KMS-11 (cell line): ENCODE measurements around the gene FOXD1.
A peak's percentile ranks its signal among the peaks of the same experiment; 100 is the strongest.

Experiments
- H2AFZ ChIP-seq: fragments of 200-600 bp; sonication (generic); 2 replicates; pipeline ENCODE4 v1.6.1; 2016; ENCODE audit warnings: antibody characterized with exemption, mixed run types, low read depth
- H3K27ac ChIP-seq: fragments of 200-600 bp; sonication (generic); 2 replicates; pipeline ENCODE4 v1.6.1; 2016; ENCODE audit warnings: mild to moderate bottlenecking, mixed run types
- H3K27me3 ChIP-seq: fragments of 200-600 bp; sonication (generic); 2 replicates; pipeline ENCODE4 v1.6.1; 2017; ENCODE audit warnings: mild to moderate bottlenecking, low read depth, mixed run types, moderate library complexity; ENCODE audit not compliant: insufficient read depth
- H3K36me3 ChIP-seq: fragments of 200-600 bp; sonication (generic); 2 replicates; pipeline ENCODE4 v1.6.1; 2017; ENCODE audit warnings: mild to moderate bottlenecking, mixed run types; ENCODE audit not compliant: insufficient read depth
- H3K4me1 ChIP-seq: fragments of 200-600 bp; sonication (generic); 2 replicates; pipeline ENCODE4 v1.6.1; 2016; ENCODE audit warnings: mild to moderate bottlenecking, low read depth, mixed run types; ENCODE audit not compliant: poor library complexity, severe bottlenecking
- H3K4me2 ChIP-seq: fragments of 200-600 bp; sonication (generic); 2 replicates; pipeline ENCODE4 v1.7.0; 2016; ENCODE audit warnings: mild to moderate bottlenecking, mixed run types
- H3K4me3 ChIP-seq: fragments of 200-600 bp; sonication (generic); IDR thresholded peaks from 2 replicates; pipeline ENCODE4 v1.6.1; 2017; ENCODE audit warnings: low read depth, low read length, mixed read lengths; ENCODE audit not compliant: insufficient read depth
- H3K79me2 ChIP-seq: fragments of 200-600 bp; sonication (generic); 2 replicates; pipeline ENCODE4 v1.6.1; 2016; ENCODE audit warnings: low read depth, mixed run types; ENCODE audit not compliant: insufficient read depth
- H3K9ac ChIP-seq: fragments of 200-600 bp; sonication (generic); 2 replicates; pipeline ENCODE4 v1.6.1; 2016; ENCODE audit warnings: mild to moderate bottlenecking, mixed run types
- H4K20me1 ChIP-seq: fragments of 200-600 bp; sonication (generic); 2 replicates; pipeline ENCODE4 v1.6.1; 2016; ENCODE audit warnings: mild to moderate bottlenecking, mixed run types; ENCODE audit not compliant: insufficient read depth
- CTCF ChIP-seq: fragments of 200-600 bp; sonication (generic); conservative IDR thresholded peaks from 2 replicates; pipeline ENCODE4 v1.6.1; 2017; ENCODE audit warnings: low read depth, mild to moderate bottlenecking, antibody characterized with exemption, low read length, moderate library complexity, mixed read lengths

Gene FOXD1

GRCh38 chr5:73451224-73452130 is 2.9 kb upstream of the FOXD1 start:
- Histone ChIP-seq H3K79me2 (peaks cover 3% of the 10 kb centered on the region; the same call in 1 of the 2 replicates), H3K36me3 (no peaks in the 10 kb centered on the region), H3K9ac (peak overlapping the region; percentile 14; the same call in 1 of the 2 replicates), H2AFZ (peak overlapping the region; percentile 75), H3K27me3 (peaks cover 27% of the 10 kb centered on the region), H3K4me3 (no peak overlapping the region), H3K4me2 (peak overlapping the region; percentile 70), H3K4me1 (peaks cover 27% of the 10 kb centered on the region), H4K20me1 (no peaks in the 10 kb centered on the region), H3K27ac (no peak overlapping the region)
- peak; percentile 82 for TF ChIP-seq CTCF

- Histone ChIP-seq H3K4me1 (peaks cover 31% of the 10 kb centered on the region), H3K9ac (no peak overlapping the region), H4K20me1 (no peaks in the 10 kb centered on the region), H3K4me2 (peak overlapping the region; percentile 70; the same call in 1 of the 2 replicates), H3K27me3 (peaks cover 27% of the 10 kb centered on the region), H2AFZ (peak overlapping the region; percentile 75; the same call in 1 of the 2 replicates), H3K4me3 (no peak overlapping the region), H3K79me2 (peaks cover 10% of the 10 kb centered on the region; the same call in 1 of the 2 replicates), H3K36me3 (no peaks in the 10 kb centered on the region), H3K27ac (no peak overlapping the region)
- no peak for TF ChIP-seq CTCF
Measured at GRCh38 chr5:73450672-73451223, 2.2 kb upstream of the FOXD1 start.

- no peak for TF ChIP-seq CTCF
- no peaks in the 10 kb centered on the region for H3K36me3 ChIP-seq
- peaks cover 37% of the 10 kb centered on the region for H3K4me1 ChIP-seq
- H3K27ac ChIP-seq = no peak overlapping the region
- H2AFZ ChIP-seq = no peak overlapping the region
- H3K4me2 ChIP-seq = peak overlapping the region; percentile 70; the same call in 1 of the 2 replicates
- no peak overlapping the region for H3K9ac ChIP-seq
- no peak overlapping the region for H3K4me3 ChIP-seq
- no peaks in the 10 kb centered on the region for H4K20me1 ChIP-seq
- H3K27me3 ChIP-seq = peaks cover 27% of the 10 kb centered on the region
- peaks cover 17% of the 10 kb centered on the region for H3K79me2 ChIP-seq
Measured at GRCh38 chr5:73450137-73450536, 1.6 kb upstream of the FOXD1 start.

- Histone ChIP-seq H3K4me1 (peaks cover 35% of the 10 kb centered on the region), H3K36me3 (no peaks in the 10 kb centered on the region), H3K27ac (peak overlapping the region; percentile 69), H3K9ac (peak overlapping the region; percentile 58; the same call in 1 of the 2 replicates), H3K4me2 (no peak overlapping the region), H2AFZ (peak overlapping the region; percentile 83; the same call in 1 of the 2 replicates), H4K20me1 (no peaks in the 10 kb centered on the region), H3K4me3 (no peak overlapping the region), H3K79me2 (peaks cover 22% of the 10 kb centered on the region), H3K27me3 (peaks cover 27% of the 10 kb centered on the region)
- no peak for TF ChIP-seq CTCF
Measured at GRCh38 chr5:73447530-73448462, 781 bp downstream of the FOXD1 start.
